Fibroblast of the aortic adventitia (primary cell): Measurements from ENCODE around the gene GRB2. TPM values are rescaled to one million over a fixed set of nuclear protein-coding genes. Genes with fewer than 3 reads are reported as not detected.
"Not testable (repeated sequence)": the region's sequence is repeated elsewhere in the genome, so short reads cannot be mapped to it uniquely, and the experiment has no call there.

Experiments
- DNase-seq: peaks from one replicate; pipeline ENCODE4 v3.0.0-alpha.2; 2010; ENCODE audit warnings: low read depth
- H3K4me3 ChIP-seq: 2 replicates; pipeline ENCODE4 v1.5.1; 2011; ENCODE audit warnings: low read depth, mild to moderate bottlenecking, control low read depth, low read length, moderate library complexity
- CTCF ChIP-seq: IDR thresholded peaks from 2 replicates; pipeline ENCODE4 v1.5.1; 2011; ENCODE audit warnings: mild to moderate bottlenecking, low read length, control low read depth, inconsistent platforms; ENCODE audit not compliant: insufficient read depth
- total RNA-seq: library from RNA; depleted of rRNA; stranded (reverse); fragments of >200 nt; gene quantifications from 2 replicates; pipeline ENCODE4 v1.2.3, GENCODE V29; 2012; ENCODE audit warnings: low replicate concordance

The GRB2 gene
- total RNA-seq, 1 donor = 57.6 TPM

DNA sequence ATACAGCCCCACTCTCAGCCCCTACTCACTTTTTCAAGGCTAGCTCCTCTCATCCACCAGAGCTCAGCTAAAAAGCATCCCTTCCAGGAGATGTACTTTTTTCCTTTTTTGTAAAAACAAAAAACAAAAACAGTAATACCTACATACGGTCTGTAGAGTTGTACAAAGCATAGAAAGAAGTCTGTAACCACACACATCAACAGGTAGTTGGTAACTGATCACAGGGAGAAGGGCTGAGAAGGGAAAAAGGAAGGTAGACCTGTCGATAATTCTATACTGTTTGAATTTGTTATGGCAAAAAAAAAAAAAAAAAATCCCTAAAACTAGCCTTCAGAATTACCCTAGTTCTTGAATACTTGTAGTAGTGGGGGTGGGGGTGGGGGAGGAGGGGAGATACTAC lies 117.1 kb downstream of the GRB2 start:
- TF ChIP-seq CTCF = no peak
- no peak for DNase-seq
- peak overlapping the region; percentile 88 for H3K4me3 ChIP-seq

- no peak overlapping the region for H3K4me3 ChIP-seq
- no peak for DNase-seq
- TF ChIP-seq CTCF = no peak
Observed at GRCh38 chr17:75287221-75287620, 118.3 kb downstream of the GRB2 start.

- TF ChIP-seq CTCF = no peak
- H3K4me3 ChIP-seq = no peak overlapping the region
- no peak for DNase-seq
Observed at GRCh38 chr17:75285123-75285522, 120.4 kb downstream of the GRB2 start.

- DNase-seq = not testable (repeated sequence)
Observed at GRCh38 chr17:75280189-75280588, 125.3 kb downstream of the GRB2 start.

GRCh38 chr17:75277664-75278071 lies 127.8 kb downstream of the GRB2 start:
- peak; percentile 74 for DNase-seq
- TF ChIP-seq CTCF = no peak
- no peak overlapping the region for H3K4me3 ChIP-seq

More at GRCh38 chr17:75280189-75280588, 125.3 kb downstream of the GRB2 start:
- H3K4me3 ChIP-seq = not testable (repeated sequence)

DNA sequence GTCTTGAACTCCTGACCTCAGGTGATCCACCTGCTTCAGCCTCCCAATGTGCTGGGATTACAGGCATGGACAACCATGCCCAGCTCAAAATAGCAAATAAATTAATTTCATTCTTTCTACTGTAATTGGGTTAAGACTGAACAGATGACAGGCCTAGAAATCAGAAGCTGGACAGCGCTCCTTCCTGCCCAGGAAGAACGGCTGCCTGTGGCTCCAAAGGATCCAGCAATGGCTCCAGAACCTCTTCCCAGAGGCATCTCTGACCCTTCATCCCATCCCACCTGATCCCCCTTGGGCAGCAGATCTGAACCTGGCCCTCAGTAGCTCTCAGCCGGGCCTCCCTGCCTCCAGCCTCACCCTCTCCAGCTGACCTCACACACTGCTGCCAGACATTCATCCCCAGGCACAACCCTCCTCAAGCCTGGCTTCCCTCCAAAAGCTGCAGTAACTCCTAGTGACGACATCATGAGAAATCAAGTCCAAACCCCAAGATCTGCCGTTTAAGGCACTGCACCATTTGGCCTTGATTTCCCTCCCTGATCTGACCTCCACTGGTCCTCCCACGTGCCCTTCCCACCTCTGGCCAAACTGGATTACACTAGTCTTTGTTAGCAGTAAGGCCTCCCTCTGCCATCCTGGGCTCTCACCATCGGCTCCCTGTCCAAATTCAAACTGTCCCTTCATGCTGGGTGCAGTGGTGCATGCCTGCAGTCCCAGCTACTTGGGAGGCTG lies 131.3 kb downstream of the GRB2 start:
- peak; percentile 85 for DNase-seq
- no peak for TF ChIP-seq CTCF
- no peak overlapping the region for H3K4me3 ChIP-seq

DNA sequence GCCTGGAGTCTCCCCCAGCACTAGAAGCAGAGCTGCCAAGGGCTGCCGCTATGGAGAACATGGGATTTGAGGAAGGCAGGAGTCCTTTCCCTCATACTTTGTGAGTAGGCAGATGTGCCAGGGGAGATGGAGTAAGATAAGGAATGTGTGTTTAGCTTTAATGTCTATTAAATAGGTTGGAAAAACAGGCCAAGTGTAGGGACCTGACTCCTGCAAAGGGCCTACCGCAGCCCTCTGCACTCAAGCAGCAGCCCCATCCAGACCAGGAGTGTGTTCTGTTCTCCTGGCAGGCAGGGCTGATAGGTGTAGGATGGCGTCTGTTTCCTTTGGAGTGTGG lies 132.7 kb downstream of the GRB2 start:
- no peak for TF ChIP-seq CTCF
- peak; percentile 72 for DNase-seq
- no peak overlapping the region for H3K4me3 ChIP-seq
